Upper lobe of left lung (tissue), 6 donors: Measurements from ENCODE around the gene GXYLT1. TPM values are rescaled to one million over a fixed set of nuclear protein-coding genes. Genes with fewer than 3 reads are reported as not detected.

Experiments used
- ATAC-seq, 2 donors: fragments of 200-7000 bp; cut with Tn5 transposase; one replicate each; pipeline ENCODE4 v1.9.1; 2022; ENCODE audit warnings: mild to moderate bottlenecking in 2 of 2, moderate library complexity in 2 of 2; ENCODE audit not compliant: low FRiP score in 2 of 2
- DNase-seq, 2 donors: peaks; one replicate each; pipeline ENCODE4 v3.0.0-alpha.2; 2019 to 2020
- H3K27ac ChIP-seq, 4 donors: fragments of 200-600 bp; sonication (generic); one replicate each; pipeline ENCODE4 v1.5.1; 2016 to 2019
- H3K27me3 ChIP-seq, 4 donors: fragments of 200-600 bp; sonication (generic); one replicate each; pipeline ENCODE4 v1.5.1; 2017 to 2019
- H3K36me3 ChIP-seq, 4 donors: fragments of 200-600 bp; sonication (generic); one replicate each; pipeline ENCODE4 v1.5.1; 2016 to 2019
- H3K4me1 ChIP-seq, 4 donors: fragments of 200-600 bp; sonication (generic); one replicate each; pipeline ENCODE4 v1.5.1; 2018 to 2019
- H3K4me3 ChIP-seq, 4 donors: fragments of 200-600 bp; sonication (generic); one replicate each; pipeline ENCODE4 v1.5.1; 2017 to 2019; ENCODE audit warnings: mild to moderate bottlenecking in 2 of 4, moderate library complexity in 1 of 4
- H3K9me3 ChIP-seq, 4 donors: fragments of 200-600 bp; sonication (generic); one replicate each; pipeline ENCODE4 v1.5.1; 2018 to 2019
- CTCF ChIP-seq, 6 experiments: fragments of 450-650 bp in 4 of 6; fragments of 200-600 bp in 2 of 6; sonication (generic) in 2 of 6; IDR thresholded peaks; one replicate each; pipeline ENCODE4 v1.5.1; 2016 to 2019; ENCODE audit warnings: antibody characterized with exemption in 6 of 6
- EP300 ChIP-seq, 4 donors: sonication (generic); formaldehyde crosslinking; IDR thresholded peaks; one replicate each; pipeline ENCODE4 v1.5.1; 2017; ENCODE audit warnings: antibody characterized with exemption in 4 of 4, control low read depth in 2 of 4
- POLR2A ChIP-seq, 4 donors: fragments of 450-650 bp; IDR thresholded peaks; one replicate each; pipeline ENCODE4 v1.5.1; 2016 to 2017; ENCODE audit warnings: antibody characterized with exemption in 4 of 4, mild to moderate bottlenecking in 2 of 4
- POLR2AphosphoS5 ChIP-seq, 2 donors: sonication (generic); formaldehyde crosslinking; IDR thresholded peaks; one replicate each; pipeline ENCODE4 v1.5.1; 2017; ENCODE audit warnings: antibody characterized with exemption in 2 of 2
- WGBS, 2 donors: methylation state at CpG; one replicate each; pipeline ENCODE4 v1.1.5; 2017 to 2018; 5-methylcytosine and 5-hydroxymethylcytosine counted together
- total RNA-seq, 6 donors: library from RNA; depleted of rRNA in 4 of 6; stranded (reverse); fragments of >200 nt in 4 of 6; gene quantifications; one replicate each; pipeline versions ENCODE4 v1.1.0 to v1.2.1, GENCODE V29; 2016 to 2021
- donor health status: DM: no; HTN: no; CAD: no; lungs with moderate emphysema.
- donor health status: DM: no; HTN: yes; CAD: no; lungs with severe emphysema.

The GXYLT1 gene
- total RNA-seq, 6 donors from 2014 or later: 11.3 to 24.6 (median 12.3) TPM

DNA sequence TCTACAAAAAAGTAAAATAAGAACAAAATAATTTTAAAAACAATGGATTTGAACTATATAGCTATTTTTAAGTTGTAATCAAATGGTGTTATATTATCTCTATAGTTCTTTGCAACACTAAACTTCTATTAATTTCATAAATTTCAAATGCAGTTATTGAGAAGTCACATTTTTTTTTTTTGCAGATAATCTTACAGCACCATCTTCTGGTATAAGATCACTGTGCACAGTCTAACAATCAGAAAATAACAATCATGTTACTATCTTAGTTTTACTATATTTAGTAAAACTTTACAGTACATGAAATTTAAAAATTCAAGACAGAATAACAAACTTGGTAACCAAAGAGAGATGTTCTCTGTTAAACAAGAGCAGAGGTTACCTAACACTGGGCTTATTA lies 40.6 kb downstream of the GXYLT1 start:
- ATAC-seq (no peak), DNase-seq (no peak)

DNA sequence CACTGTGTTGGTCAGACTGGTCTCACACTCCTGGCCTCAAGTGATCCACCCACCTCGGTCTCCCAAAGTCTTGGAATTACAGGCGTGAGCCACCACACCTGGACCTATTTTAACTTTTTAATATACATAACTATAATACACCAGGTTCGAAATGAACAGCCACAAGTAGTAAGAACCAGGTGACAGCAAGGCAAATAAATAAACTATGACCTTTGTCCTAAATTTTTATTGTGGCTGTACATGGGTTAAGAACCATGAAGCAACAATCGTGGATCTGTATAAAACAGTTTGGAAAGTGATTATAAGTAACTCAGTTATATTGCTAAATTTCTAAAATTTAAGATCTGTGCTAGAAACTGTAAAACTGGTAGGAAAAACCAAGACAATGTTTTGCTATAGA lies 41.5 kb downstream of the GXYLT1 start:
- H3K4me1 ChIP-seq: no peaks in the 10 kb centered on the region
- no peaks in the 10 kb centered on the region for H3K9me3 ChIP-seq
- 94 to 96% methylated on average over 4 of the region's 4 CpGs for WGBS, 2 donors
- no peaks in the 10 kb centered on the region for H3K36me3 ChIP-seq
- TF ChIP-seq POLR2A (IDR thresholded peaks at IDR 0.05): no peak
- no peak for TF ChIP-seq EP300 (IDR thresholded peaks at IDR 0.05)
- no peak for TF ChIP-seq CTCF (IDR thresholded peaks at IDR 0.05)
- no peak for TF ChIP-seq POLR2AphosphoS5 (IDR thresholded peaks at IDR 0.05)
- H3K4me3 ChIP-seq: no peak overlapping the region
- ATAC-seq: no peak
- H3K27ac ChIP-seq: no peak overlapping the region
- no peaks in the 10 kb centered on the region for H3K27me3 ChIP-seq
- no peak for DNase-seq

More for the DNA sequence above, 40.6 kb downstream of the GXYLT1 start:
- Histone ChIP-seq H3K27me3 (no peaks in the 10 kb centered on the region), H3K36me3 (no peaks in the 10 kb centered on the region), H3K9me3 (no peaks in the 10 kb centered on the region), H3K4me1 (no peaks in the 10 kb centered on the region), H3K4me3 (no peak overlapping the region), H3K27ac (no peak overlapping the region)
- TF ChIP-seq CTCF (IDR thresholded peaks at IDR 0.05) (no peak), EP300 (IDR thresholded peaks at IDR 0.05) (no peak), POLR2A (IDR thresholded peaks at IDR 0.05) (no peak), POLR2AphosphoS5 (IDR thresholded peaks at IDR 0.05) (no peak)

GRCh38 chr12:42102720-42103119 lies 42.0 kb downstream of the GXYLT1 start:
- 96 to 100% methylated on average over 3 of the region's 3 CpGs for WGBS, 2 donors
- ATAC-seq (no peak), DNase-seq (no peak)
- H3K4me3 ChIP-seq: no peak overlapping the region
- H3K36me3 ChIP-seq: no peaks in the 10 kb centered on the region
- no peak overlapping the region for H3K27ac ChIP-seq
- no peaks in the 10 kb centered on the region for H3K9me3 ChIP-seq
- no peaks in the 10 kb centered on the region for H3K4me1 ChIP-seq
- TF ChIP-seq EP300 (IDR thresholded peaks at IDR 0.05) (no peak), POLR2AphosphoS5 (IDR thresholded peaks at IDR 0.05) (no peak), CTCF (IDR thresholded peaks at IDR 0.05) (no peak), POLR2A (IDR thresholded peaks at IDR 0.05) (no peak)
- H3K27me3 ChIP-seq: no peaks in the 10 kb centered on the region

- no peaks in the 10 kb centered on the region for H3K4me1 ChIP-seq
- DNase-seq (no peak), ATAC-seq (no peak)
- H3K36me3 ChIP-seq: peaks cover 0 to 6% (median 2%) of the 10 kb centered on the region in 4 donors
- H3K4me3 ChIP-seq: no peak overlapping the region
- H3K27me3 ChIP-seq: no peaks in the 10 kb centered on the region
- no peak overlapping the region for H3K27ac ChIP-seq
- H3K9me3 ChIP-seq: no peaks in the 10 kb centered on the region
- TF ChIP-seq CTCF (IDR thresholded peaks at IDR 0.05) (no peak), POLR2AphosphoS5 (IDR thresholded peaks at IDR 0.05) (no peak), EP300 (IDR thresholded peaks at IDR 0.05) (no peak), POLR2A (IDR thresholded peaks at IDR 0.05) (no peak)
- 96% methylated on average over 9 of the region's 9 CpGs for WGBS, 2 donors
These were observed 45.2 kb downstream of the GXYLT1 start for GRCh38 chr12:42099433-42099832.

- Histone ChIP-seq H3K9me3 (no peaks in the 10 kb centered on the region), H3K27me3 (no peaks in the 10 kb centered on the region), H3K27ac (peak overlapping the region; percentile 3 to 61 (median 26)), H3K4me3 (peak overlapping the region in 2 of 4 donors; percentile 21 to 24), H3K36me3 (peaks cover 0 to 6% (median 2%) of the 10 kb centered on the region in 4 donors), H3K4me1 (no peaks in the 10 kb centered on the region)
- no peak for DNase-seq
- ATAC-seq: peak in 1 of 2 donors; percentile 28
- TF ChIP-seq POLR2AphosphoS5 (IDR thresholded peaks at IDR 0.05) (no peak), EP300 (IDR thresholded peaks at IDR 0.05) (no peak), POLR2A (IDR thresholded peaks at IDR 0.05) (no peak), CTCF (IDR thresholded peaks at IDR 0.05) (no peak)
- 30 to 46% methylated on average over 5 of the region's 5 CpGs for WGBS, 2 donors
These were observed 46.7 kb downstream of the GXYLT1 start for GRCh38 chr12:42097971-42098370.
